Measurements from ENCODE around the gene CCDC152.
"Not testable (repeated sequence)": the region's sequence is repeated elsewhere in the genome, so short reads cannot be mapped to it uniquely, and the experiment has no call there.

CCDC152 gene

DNA sequence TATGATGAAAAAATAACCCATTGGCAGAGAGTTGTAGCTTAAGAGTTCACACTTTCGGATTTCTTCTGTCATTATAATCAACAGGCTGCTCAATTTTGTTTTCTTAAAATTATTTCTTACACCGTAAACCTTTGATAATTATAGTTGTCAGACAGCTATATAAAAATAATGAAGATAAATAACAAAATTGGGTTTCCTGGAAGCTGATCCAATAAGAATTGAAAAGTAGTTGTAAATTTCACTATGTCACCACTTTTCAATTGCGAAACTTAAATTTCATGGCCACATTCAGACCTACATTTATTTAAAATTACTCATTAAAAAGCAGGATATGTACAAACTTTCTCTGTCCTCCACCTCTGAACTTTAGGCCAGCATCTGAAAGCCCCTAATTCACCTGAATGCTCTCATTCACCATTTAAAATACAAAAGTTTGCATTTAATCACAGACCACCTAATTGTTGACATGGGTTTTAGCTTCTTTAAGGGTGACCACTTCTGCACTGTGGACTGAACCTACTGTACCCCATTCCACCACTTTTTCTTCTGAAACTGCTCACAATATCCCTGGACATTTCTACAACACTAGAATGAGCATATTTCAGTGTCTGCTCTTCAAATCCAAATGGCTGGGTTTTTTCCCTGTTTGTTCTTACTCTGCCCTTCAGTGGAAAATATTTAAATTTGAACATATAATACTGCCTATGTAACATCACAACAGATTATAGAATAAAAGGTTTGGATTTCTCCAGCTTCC is 54.4 kb downstream of the CCDC152 start:
- Histone ChIP-seq H3K27me3 (ENCODE audit: insufficient read depth, poor library complexity, severe bottlenecking) (no peaks in the 10 kb centered on the region), H3K4me1 (ENCODE audit: insufficient read depth, poor library complexity, severe bottlenecking) (no peaks in the 10 kb centered on the region), H3K27ac (ENCODE audit: poor library complexity, severe bottlenecking) (no peak overlapping the region), H3K9me3 (ENCODE audit: severe bottlenecking) (peaks cover 2% of the 10 kb centered on the region), H3K36me3 (ENCODE audit: low read depth) (no peaks in the 10 kb centered on the region), H3K4me3 (ENCODE audit: severe bottlenecking) (no peak overlapping the region)
- TF ChIP-seq, protein P1, sequence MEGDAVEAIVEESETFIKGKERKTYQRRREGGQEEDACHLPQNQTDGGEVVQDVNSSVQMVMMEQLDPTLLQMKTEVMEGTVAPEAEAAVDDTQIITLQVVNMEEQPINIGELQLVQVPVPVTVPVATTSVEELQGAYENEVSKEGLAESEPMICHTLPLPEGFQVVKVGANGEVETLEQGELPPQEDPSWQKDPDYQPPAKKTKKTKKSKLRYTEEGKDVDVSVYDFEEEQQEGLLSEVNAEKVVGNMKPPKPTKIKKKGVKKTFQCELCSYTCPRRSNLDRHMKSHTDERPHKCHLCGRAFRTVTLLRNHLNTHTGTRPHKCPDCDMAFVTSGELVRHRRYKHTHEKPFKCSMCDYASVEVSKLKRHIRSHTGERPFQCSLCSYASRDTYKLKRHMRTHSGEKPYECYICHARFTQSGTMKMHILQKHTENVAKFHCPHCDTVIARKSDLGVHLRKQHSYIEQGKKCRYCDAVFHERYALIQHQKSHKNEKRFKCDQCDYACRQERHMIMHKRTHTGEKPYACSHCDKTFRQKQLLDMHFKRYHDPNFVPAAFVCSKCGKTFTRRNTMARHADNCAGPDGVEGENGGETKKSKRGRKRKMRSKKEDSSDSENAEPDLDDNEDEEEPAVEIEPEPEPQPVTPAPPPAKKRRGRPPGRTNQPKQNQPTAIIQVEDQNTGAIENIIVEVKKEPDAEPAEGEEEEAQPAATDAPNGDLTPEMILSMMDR (IDR thresholded peaks at IDR 0.05; ENCODE audit: poor library complexity, severe bottlenecking) = no peak
- ATAC-seq (ENCODE audit: low read depth) (no peak), DNase-seq (ENCODE audit: low spot score) (no peak)

DNA sequence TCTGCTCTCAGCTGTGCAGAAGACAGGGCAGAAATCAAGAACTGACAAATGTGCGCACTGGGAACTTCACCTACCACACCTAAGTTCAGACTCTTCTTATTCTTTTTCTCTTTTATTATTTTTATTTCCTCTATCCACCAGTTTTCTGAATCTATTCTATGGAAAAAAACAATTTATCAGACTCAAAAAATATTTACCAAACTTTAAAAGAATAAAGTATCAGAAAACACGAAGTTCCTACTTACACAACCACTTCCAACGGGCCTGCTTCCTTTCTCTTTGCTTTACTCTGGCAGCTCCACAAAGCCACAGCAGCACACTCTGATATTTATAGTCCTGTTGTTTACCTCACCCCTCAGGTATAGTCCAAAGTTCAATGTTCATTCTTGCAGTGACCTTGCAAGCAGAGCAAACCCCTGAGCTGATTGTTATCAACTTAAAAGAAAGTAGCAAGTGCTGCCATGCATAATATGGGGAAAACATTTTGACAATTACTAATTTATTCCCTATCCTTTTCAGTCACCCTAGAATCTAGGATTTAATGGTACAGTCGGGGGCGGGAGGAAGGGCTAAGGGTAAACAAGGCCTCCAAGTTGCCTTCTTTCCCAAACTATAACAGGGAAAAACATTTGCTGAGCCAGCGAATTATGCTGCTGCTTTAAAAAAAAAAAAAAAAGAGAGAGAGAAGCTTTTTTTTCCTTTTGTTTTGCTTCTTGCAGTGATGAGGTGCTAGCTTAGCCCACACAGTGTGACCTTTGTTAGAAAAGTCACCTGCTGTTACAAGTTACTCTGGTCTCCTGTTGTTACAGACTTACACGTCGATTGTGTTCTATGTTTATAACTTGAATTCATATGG is 55.2 kb downstream of the CCDC152 start, which contains the start of gene SELENOP:
TSS of gene SELENOP (minus strand) at position 302 of the 856 bp plus-strand sequence. CDS start 3,539 bp downstream, outside the sequence.
- H3K27ac ChIP-seq (ENCODE audit: poor library complexity, severe bottlenecking) = no peak within 1 kb of the TSS
- TF ChIP-seq, protein P1 (IDR thresholded peaks at IDR 0.05; ENCODE audit: poor library complexity, severe bottlenecking) = no peak

DNA sequence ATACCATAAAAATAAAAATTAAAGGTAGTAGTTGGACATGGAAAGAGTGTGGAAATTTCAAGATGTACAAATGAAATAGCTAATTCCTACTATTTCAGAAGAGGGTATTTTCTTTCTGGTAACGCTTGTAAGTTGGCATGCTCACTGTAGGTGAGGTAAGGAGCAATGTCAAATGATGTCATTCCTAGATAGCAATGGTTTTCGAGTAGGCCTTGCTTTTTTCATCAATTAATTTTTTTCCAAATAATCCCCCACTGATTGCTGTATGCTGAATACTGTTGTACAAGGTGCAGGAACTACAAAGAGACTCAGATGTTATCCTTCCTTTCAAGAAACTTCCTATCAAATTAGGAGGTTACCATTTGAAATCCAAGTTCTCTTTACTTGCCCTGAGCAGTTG is 56.0 kb downstream of the CCDC152 start:
- ATAC-seq (ENCODE audit: low read depth) = no peak
- DNase-seq (ENCODE audit: low spot score) = no peak
- H3K4me1 ChIP-seq (ENCODE audit: insufficient read depth, poor library complexity, severe bottlenecking) = no peaks in the 10 kb centered on the region
- H3K4me3 ChIP-seq (ENCODE audit: severe bottlenecking) = no peak overlapping the region
- H3K9me3 ChIP-seq (ENCODE audit: severe bottlenecking) = no peaks in the 10 kb centered on the region
- TF ChIP-seq, protein P1 (IDR thresholded peaks at IDR 0.05; ENCODE audit: poor library complexity, severe bottlenecking) = no peak
- H3K27me3 ChIP-seq (ENCODE audit: insufficient read depth, poor library complexity, severe bottlenecking) = no peaks in the 10 kb centered on the region
- H3K27ac ChIP-seq (ENCODE audit: poor library complexity, severe bottlenecking) = no peak overlapping the region
- no peaks in the 10 kb centered on the region for H3K36me3 ChIP-seq (ENCODE audit: low read depth)

More for the DNA sequence above, 55.2 kb downstream of the CCDC152 start, which contains the start of gene SELENOP:
- Histone ChIP-seq H3K27me3 (ENCODE audit: insufficient read depth, poor library complexity, severe bottlenecking) (no peaks in the 10 kb centered on the region), H3K4me3 (ENCODE audit: severe bottlenecking) (no peak within 1 kb of the TSS), H3K9me3 (ENCODE audit: severe bottlenecking) (peaks cover 2% of the 10 kb centered on the region), H3K4me1 (ENCODE audit: insufficient read depth, poor library complexity, severe bottlenecking) (no peaks in the 10 kb centered on the region), H3K36me3 (ENCODE audit: low read depth) (no peaks in the 10 kb centered on the region)
- no peak for DNase-seq (ENCODE audit: low spot score)
- 0 out of 3 replicates have a peak, but pooled peaks have one; percentile 36 for ATAC-seq (ENCODE audit: low read depth)

DNA sequence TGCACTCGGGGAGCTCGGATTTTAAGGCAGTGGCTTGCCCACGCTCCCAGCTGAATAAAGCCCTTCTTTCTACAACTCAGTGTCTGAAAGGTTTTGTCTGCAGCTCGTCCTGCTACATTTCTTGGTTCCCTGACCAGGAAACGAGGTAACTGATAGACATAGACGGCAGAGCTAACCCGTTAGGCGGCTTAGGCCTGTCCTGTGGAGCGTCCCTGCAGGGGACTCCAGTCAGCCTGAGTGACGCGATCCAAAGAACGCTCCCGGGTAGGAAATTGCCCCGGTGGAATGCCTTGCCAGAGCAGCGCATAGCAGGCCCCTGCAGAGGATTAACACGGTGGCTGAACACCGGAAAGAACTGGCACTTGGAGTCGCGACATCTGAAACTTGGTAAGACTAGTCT is 56.9 kb downstream of the CCDC152 start:
- H3K9me3 ChIP-seq (ENCODE audit: severe bottlenecking) = no peaks in the 10 kb centered on the region
- no peak for DNase-seq (ENCODE audit: low spot score)
- no peak for ATAC-seq (ENCODE audit: low read depth)
- H3K36me3 ChIP-seq (ENCODE audit: low read depth) = no peaks in the 10 kb centered on the region
- no peaks in the 10 kb centered on the region for H3K4me1 ChIP-seq (ENCODE audit: insufficient read depth, poor library complexity, severe bottlenecking)
- no peaks in the 10 kb centered on the region for H3K27me3 ChIP-seq (ENCODE audit: insufficient read depth, poor library complexity, severe bottlenecking)
- no peak overlapping the region for H3K4me3 ChIP-seq (ENCODE audit: severe bottlenecking)
- H3K27ac ChIP-seq (ENCODE audit: poor library complexity, severe bottlenecking) = no peak overlapping the region
- TF ChIP-seq, protein P1 (IDR thresholded peaks at IDR 0.05; ENCODE audit: poor library complexity, severe bottlenecking) = no peak

DNA sequence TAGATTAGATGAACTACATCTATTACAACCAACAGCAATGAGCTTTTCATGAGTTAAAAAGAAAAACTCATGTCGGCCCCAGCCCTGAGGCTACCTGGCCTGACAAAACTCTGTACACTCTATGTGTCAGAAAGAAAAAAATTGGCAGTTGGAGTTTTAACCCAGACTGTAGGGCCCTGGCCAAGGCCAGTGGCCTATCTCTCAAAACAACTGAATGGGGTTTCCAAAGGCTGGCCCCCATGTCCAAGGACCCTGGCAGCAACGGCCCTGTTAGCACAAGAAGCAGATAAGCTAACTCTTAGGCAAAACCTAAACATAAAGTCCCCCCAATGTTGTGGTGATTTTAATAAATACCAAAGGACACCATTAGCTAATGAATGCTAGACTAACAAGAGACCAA is 59.9 kb downstream of the CCDC152 start:
- H3K27ac ChIP-seq (ENCODE audit: poor library complexity, severe bottlenecking); DNase-seq (ENCODE audit: low spot score); ATAC-seq (ENCODE audit: low read depth); H3K4me3 ChIP-seq (ENCODE audit: severe bottlenecking); H3K27me3 ChIP-seq (ENCODE audit: insufficient read depth, poor library complexity, severe bottlenecking); H3K36me3 ChIP-seq (ENCODE audit: low read depth); H3K9me3 ChIP-seq (ENCODE audit: severe bottlenecking); H3K4me1 ChIP-seq (ENCODE audit: insufficient read depth, poor library complexity, severe bottlenecking): not testable (repeated sequence)

All from RWPE2 (cell line).